SK-N-SH (cell line): ENCODE data around the gene FZD10. TPM values are rescaled to one million over a fixed set of nuclear protein-coding genes. Genes with fewer than 3 reads are reported as not detected.

ENCODE experiments used
- CTCF ChIA-PET: fragments of 300-600, 350-600 bp; formaldehyde crosslinking; extraction: SDS; loops from one replicate; lab custom pipeline; 2021; lab: Yijun Ruan, JAX
- POLR2A ChIA-PET: fragments of 350-600 bp; sonication (Branson Sonifier 250); formaldehyde crosslinking; extraction: SDS; loops from one replicate; lab custom pipeline; 2020; ENCODE audit warnings: antibody characterized with exemption, inconsistent platforms; lab: Yijun Ruan, JAX
- DNase-seq: peaks from one replicate; pipeline ENCODE4 v3.0.0; 2012
- H2AFZ ChIP-seq: fragments of 200-600 bp; sonication (generic); 2 replicates; pipeline ENCODE4 v1.8.1; 2016; ENCODE audit warnings: antibody characterized with exemption, mild to moderate bottlenecking, low read depth
- H3F3A ChIP-seq: fragments of 200-600 bp; sonication (generic); replicated peaks from 2 replicates; pipeline ENCODE3; 2016; ENCODE audit warnings: antibody characterized with exemption, mild to moderate bottlenecking; ENCODE audit not compliant: insufficient read depth
- H3K27ac ChIP-seq, 2 experiments: fragments of 200-500 bp in 1 of 2; fragments of 200-600 bp in 1 of 2; sonication (Bioruptor generic) in 1 of 2; sonication (generic), shearing (Covaris generic) in 1 of 2; 2 replicates each; pipeline versions ENCODE4 v1.5.1 to v1.6.1; 2014 to 2016; ENCODE audit warnings: low read depth in 2 of 2, inconsistent platforms in 1 of 2, low read length in 1 of 2, mild to moderate bottlenecking in 1 of 2, mixed read lengths in 1 of 2
- H3K27me3 ChIP-seq: fragments of 200-600 bp; sonication (generic), shearing (Covaris generic); 2 replicates; pipeline ENCODE4 v1.6.1; 2016; ENCODE audit warnings: mixed run types; ENCODE audit not compliant: insufficient read depth
- H3K36me3 ChIP-seq, 2 experiments: fragments of 200-500 bp in 1 of 2; fragments of 200-600 bp in 1 of 2; sonication (Bioruptor generic) in 1 of 2; sonication (generic) in 1 of 2; replicated peaks in 1 of 2; 2 replicates each; pipeline versions ENCODE3 to v1.5.1; 2014 to 2016; ENCODE audit warnings: low read length in 1 of 2, mild to moderate bottlenecking in 1 of 2; ENCODE audit not compliant: insufficient read depth in 2 of 2, control insufficient read depth in 1 of 2
- H3K4me1 ChIP-seq, 2 experiments: fragments of 200-500 bp in 1 of 2; fragments of 200-600 bp in 1 of 2; sonication (Bioruptor generic) in 1 of 2; sonication (generic), shearing (Covaris generic) in 1 of 2; 2 replicates each; pipeline versions ENCODE4 v1.5.1 to v1.6.1; 2014 to 2016; ENCODE audit warnings: low read depth in 1 of 2, low read length in 1 of 2, mixed run types in 1 of 2; ENCODE audit not compliant: insufficient read depth in 2 of 2, control insufficient read depth in 1 of 2
- H3K4me2 ChIP-seq: fragments of 200-600 bp; sonication (generic), shearing (Covaris generic); 2 replicates; pipeline ENCODE4 v1.6.1; 2017; ENCODE audit warnings: mixed run types
- H3K4me3 ChIP-seq, 2 experiments: fragments of 200-500 bp in 1 of 2; fragments of 200-600 bp in 1 of 2; sonication (Bioruptor generic) in 1 of 2; sonication (generic), shearing (Covaris generic) in 1 of 2; 2 replicates each; pipeline versions ENCODE4 v1.5.1 to v1.8.1; 2014 to 2016; ENCODE audit warnings: low read depth in 2 of 2, inconsistent platforms in 1 of 2, low read length in 1 of 2, mild to moderate bottlenecking in 1 of 2, mixed read lengths in 1 of 2, moderate library complexity in 1 of 2
- H3K79me2 ChIP-seq: fragments of 200-600 bp; sonication (generic); 2 replicates; pipeline ENCODE4 v1.8.1; 2017; ENCODE audit warnings: mild to moderate bottlenecking; ENCODE audit not compliant: insufficient read depth
- H3K9ac ChIP-seq: fragments of 200-600 bp; sonication (generic); 2 replicates; pipeline ENCODE4 v1.6.1; 2017; ENCODE audit warnings: mixed run types
- H3K9me2 ChIP-seq: fragments of 200-600 bp; sonication (generic); 2 replicates; pipeline ENCODE4 v1.6.1; 2017; ENCODE audit warnings: mixed run types
- H3K9me3 ChIP-seq: fragments of 200-600 bp; sonication (generic); 2 replicates; pipeline ENCODE4 v1.6.1; 2017; ENCODE audit warnings: mixed run types, mild to moderate bottlenecking, moderate library complexity
- H4K20me1 ChIP-seq: fragments of 200-600 bp; sonication (generic); 2 replicates; pipeline ENCODE4 v1.6.1; 2017; ENCODE audit warnings: mild to moderate bottlenecking, mixed run types; ENCODE audit not compliant: insufficient read depth
- CTCF ChIP-seq: fragments of 200-600 bp; sonication (generic); IDR thresholded peaks from 2 replicates; pipeline ENCODE4 v1.6.1; 2017; ENCODE audit warnings: antibody characterized with exemption, mild to moderate bottlenecking, moderate library complexity
- EZH2phosphoT487 ChIP-seq: fragments of 200-600 bp; sonication (generic); IDR thresholded peaks from 2 replicates; pipeline ENCODE4 v1.6.1; 2017; ENCODE audit warnings: low read depth, mixed run types, mild to moderate bottlenecking, antibody characterized with exemption, moderate library complexity, borderline replicate concordance
- IRF3 ChIP-seq: fragments of 150-350 bp; IDR thresholded peaks from 2 replicates; pipeline ENCODE4 v1.6.1; 2016; ENCODE audit warnings: mild to moderate bottlenecking, low read depth, low read length
- JUND ChIP-seq: IDR thresholded peaks from 2 replicates; pipeline ENCODE4 v1.4.0; 2012
- MAX ChIP-seq: IDR thresholded peaks from 2 replicates; pipeline ENCODE4 v1.4.0; 2012; ENCODE audit warnings: low read depth
- POLR2AphosphoS5 ChIP-seq: IDR thresholded peaks from 2 replicates; pipeline ENCODE4 v1.6.1; 2012; ENCODE audit warnings: low read depth, low read length
- RAD21 ChIP-seq: IDR thresholded peaks from 2 replicates; pipeline ENCODE4 v1.6.1; 2012; ENCODE audit warnings: mild to moderate bottlenecking, low read length
- RCOR1 ChIP-seq: fragments of 150-350 bp; IDR thresholded peaks from 2 replicates; pipeline ENCODE4 v1.6.1; 2017; ENCODE audit warnings: antibody characterized with exemption, low read length
- REST ChIP-seq: IDR thresholded peaks from 2 replicates; pipeline ENCODE4 v1.6.1; 2012; ENCODE audit warnings: mild to moderate bottlenecking, low read depth, low read length, moderate library complexity
- RXRA ChIP-seq: IDR thresholded peaks from 2 replicates; pipeline ENCODE4 v1.4.0; 2012; ENCODE audit warnings: low read depth, mild to moderate bottlenecking, borderline replicate concordance
- TCF12 ChIP-seq: IDR thresholded peaks from 2 replicates; pipeline ENCODE4 v1.4.0; 2012
- USF1 ChIP-seq: IDR thresholded peaks from 2 replicates; pipeline ENCODE4 v1.4.0; 2012; ENCODE audit warnings: low read depth, borderline replicate concordance
- YY1 ChIP-seq: IDR thresholded peaks from 2 replicates; pipeline ENCODE4 v1.4.0; 2012; ENCODE audit warnings: low read depth, mild to moderate bottlenecking
- WGBS: methylation state at CpG from one replicate; pipeline ENCODE4 v1.1.6; 2017; ENCODE audit warnings: low lambda C conversion rate; 5-methylcytosine and 5-hydroxymethylcytosine counted together
- polyA plus RNA-seq, 3 experiments: library from polyadenylated mRNA; depleted of rRNA; stranded (reverse); fragments of >200 nt; gene quantifications; 2 replicates each; pipeline ENCODE4 v1.2.3, GENCODE V29; 2012

FZD10 gene
- polyA plus RNA-seq, 1 of the 3 experiments (the other 2 are of a cell fraction): not detected

GRCh38 chr12:130177635-130178242 is 15.5 kb downstream of the FZD10 start:
- no peaks in the 10 kb centered on the region for H4K20me1 ChIP-seq
- no peak for DNase-seq
- no peaks in the 10 kb centered on the region for H3K27me3 ChIP-seq
- WGBS: 39% methylated on average over 14 of the region's 14 CpGs
- H2AFZ ChIP-seq: no peak overlapping the region
- ChIA-PET CTCF (interaction anchor here (1.0 kb wide), 1 partner anchor 146 kb away, joined by 3 read pairs; no protein-coding TSS in a partner anchor), POLR2A (no interaction called here)
- H3K4me3 ChIP-seq: no peak overlapping the region
- no peaks in the 10 kb centered on the region for H3F3A ChIP-seq
- no peaks in the 10 kb centered on the region for H3K9me3 ChIP-seq
- TF ChIP-seq REST: no peak
- no peak for TF ChIP-seq IRF3
- TF ChIP-seq RAD21: no peak
- TF ChIP-seq MAX: no peak
- no peak for TF ChIP-seq JUND
- no peak for TF ChIP-seq TCF12
- TF ChIP-seq YY1: no peak
- TF ChIP-seq RXRA: no peak
- TF ChIP-seq POLR2AphosphoS5: no peak
- TF ChIP-seq CTCF: no peak
- TF ChIP-seq RCOR1: no peak
- TF ChIP-seq USF1: no peak
- TF ChIP-seq EZH2phosphoT487: no peak
- no peaks in the 10 kb centered on the region for H3K36me3 ChIP-seq
- H3K4me1 ChIP-seq: no peaks in the 10 kb centered on the region
- no peak overlapping the region for H3K27ac ChIP-seq
- H3K79me2 ChIP-seq: no peaks in the 10 kb centered on the region
- no peak overlapping the region for H3K9ac ChIP-seq
- H3K4me2 ChIP-seq: no peak overlapping the region
- H3K9me2 ChIP-seq: no peaks in the 10 kb centered on the region
